GM19351 (cell line): ENCODE measurements around the gene ISOC2.
"Not testable (repeated sequence)": the region's sequence is repeated elsewhere in the genome, so short reads cannot be mapped to it uniquely, and the experiment has no call there.

Source experiments
- ATAC-seq: cut with Tn5 transposase; IDR thresholded peaks from one replicate; pipeline ENCODE4 v1.9.1; 2021; ENCODE audit warnings: mild to moderate bottlenecking, moderate library complexity; ENCODE audit not compliant: unreplicated experiment

The ISOC2 gene

GRCh38 chr19:55443045-55443823 lies 18.2 kb downstream of the ISOC2 start, which contains the start of gene SHISA7:
Gene SHISA7, minus strand, starts transcription at chr19:55443300. Its CDS starts 437 bp downstream, at chr19:55442863.
- no peak for ATAC-seq

DNA sequence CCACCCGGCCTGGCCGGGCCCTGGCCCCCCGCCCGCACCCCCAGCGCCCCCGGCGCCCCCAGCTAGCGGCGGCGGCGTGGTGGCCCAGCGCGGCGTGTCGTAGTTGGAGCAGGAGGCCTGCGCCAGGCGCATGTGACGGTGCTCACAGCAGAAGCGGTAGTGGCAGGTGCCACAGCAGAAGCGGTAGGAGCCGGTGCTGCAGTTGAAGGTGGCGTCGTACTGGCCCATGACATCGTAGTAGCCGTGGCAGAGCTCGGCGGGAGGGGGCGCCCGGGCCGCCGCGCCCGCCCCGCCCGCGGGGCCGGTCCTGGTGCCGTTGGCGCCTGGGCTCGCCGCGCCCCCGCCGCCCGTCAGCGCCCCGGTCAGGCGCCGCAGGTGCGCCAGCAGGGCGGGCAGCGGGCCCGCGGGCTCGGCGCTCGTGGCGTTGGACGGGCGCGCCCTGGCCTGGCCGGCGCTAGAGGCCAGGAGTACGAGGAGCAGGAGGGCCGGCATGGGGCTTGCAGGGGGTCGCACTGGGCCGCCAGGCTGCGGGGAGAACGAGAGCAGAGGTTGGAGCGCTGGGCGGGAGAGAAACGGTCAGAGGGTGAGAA lies 19.0 kb downstream of the ISOC2 start:
- no peak for ATAC-seq

- ATAC-seq: no peak
Observed at GRCh38 chr19:55441692-55442321, 19.6 kb downstream of the ISOC2 start.

GRCh38 chr19:55441319-55441691 lies 20.1 kb downstream of the ISOC2 start:
- no peak for ATAC-seq

GRCh38 chr19:55440411-55441105 lies 20.9 kb downstream of the ISOC2 start:
- no peak for ATAC-seq

DNA sequence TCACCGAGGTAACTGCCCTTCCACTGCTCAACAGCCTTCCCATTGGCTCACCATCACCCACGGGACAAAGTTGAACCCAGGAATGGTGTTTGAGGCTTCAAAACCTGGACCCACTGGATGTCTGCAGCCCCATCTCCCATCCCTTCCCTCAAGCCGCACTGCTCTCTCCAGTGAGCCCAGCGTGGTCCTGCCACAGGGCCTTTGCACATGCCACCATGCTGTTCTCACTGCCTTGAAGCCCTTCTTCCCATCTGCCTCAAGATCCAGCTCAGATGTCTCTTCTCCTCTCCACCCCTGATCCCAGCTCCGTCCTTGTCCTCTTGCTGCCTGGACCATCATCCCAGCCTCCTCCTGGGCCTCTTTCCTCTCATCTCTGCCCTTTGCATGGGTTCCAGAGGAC lies 22.4 kb downstream of the ISOC2 start:
- ATAC-seq: no peak

GRCh38 chr19:55437410-55437809 lies 24.0 kb downstream of the ISOC2 start:
- no peak for ATAC-seq

GRCh38 chr19:55436847-55437246 lies 24.6 kb downstream of the ISOC2 start:
- ATAC-seq: no peak

DNA sequence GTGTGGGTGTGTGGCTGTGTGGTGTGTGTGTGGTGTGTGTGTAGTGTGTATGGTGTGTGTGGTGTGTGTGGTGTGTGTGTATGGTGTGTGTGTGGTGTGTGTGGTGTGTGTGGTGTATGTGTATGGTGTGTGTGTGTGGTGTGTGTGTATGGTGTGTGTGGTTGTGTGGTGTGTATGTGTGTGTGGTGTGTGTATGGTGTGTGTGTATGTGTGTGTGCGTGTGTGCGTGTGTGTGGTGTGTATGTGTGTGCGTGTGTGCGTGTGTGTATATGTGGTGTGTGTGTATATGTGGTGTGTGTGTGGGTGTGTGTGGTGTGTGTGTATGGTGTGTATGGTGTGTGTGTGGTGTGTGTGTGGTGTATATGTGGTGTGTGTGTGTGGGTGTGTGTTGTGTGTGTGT lies 26.4 kb downstream of the ISOC2 start:
- ATAC-seq: no peak

DNA sequence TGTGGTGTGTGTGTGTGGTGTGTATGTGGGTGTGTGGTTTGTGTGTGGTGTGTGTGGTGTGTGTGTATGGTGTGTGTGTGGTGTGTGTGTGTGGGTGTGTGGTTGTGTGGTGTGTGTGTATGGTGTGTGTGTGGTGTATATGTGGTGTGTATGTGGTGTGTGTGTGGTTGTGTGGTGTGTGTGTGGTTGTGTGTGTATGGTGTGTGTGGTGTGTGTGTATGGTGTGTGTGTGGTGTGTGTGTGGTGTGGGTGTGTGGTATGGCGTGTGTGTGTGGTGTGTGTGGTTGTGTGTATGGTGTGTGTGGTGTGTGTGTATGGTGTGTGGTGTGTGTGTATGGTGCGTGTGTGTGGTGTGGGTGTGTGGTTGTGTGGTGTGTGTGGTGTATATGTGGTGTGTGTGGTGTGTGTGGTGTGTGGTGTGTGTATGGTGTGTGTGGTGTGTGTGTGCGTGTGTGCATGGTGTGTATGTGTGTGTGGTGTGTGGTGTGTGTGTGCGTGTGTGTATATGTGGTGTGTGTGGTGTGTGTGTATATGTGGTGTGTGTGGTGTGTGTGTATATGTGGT lies 27.0 kb downstream of the ISOC2 start:
- ATAC-seq: no peak

DNA sequence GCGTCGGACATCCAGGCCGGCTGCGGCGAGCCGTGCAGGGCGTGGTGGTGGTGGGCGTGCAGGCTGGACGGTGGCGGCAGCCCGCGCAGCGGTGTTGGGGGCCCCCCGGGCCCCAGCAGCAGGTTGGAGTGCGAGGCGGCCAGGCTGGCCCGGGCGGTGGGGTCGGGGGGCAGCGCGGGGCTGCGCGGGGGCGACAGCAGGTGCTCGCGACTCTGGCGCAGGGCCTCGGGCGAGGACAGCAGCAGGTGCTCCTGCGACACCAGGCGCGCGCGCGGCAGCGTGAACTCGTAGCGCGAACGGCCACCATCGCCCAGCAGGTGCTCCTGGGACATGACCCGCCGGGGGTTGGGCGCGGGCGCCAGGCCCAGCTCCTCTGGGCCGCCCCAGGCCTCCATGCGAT lies 28.1 kb downstream of the ISOC2 start:
- ATAC-seq: no peak

GRCh38 chr19:55432241-55432959 lies 29.0 kb downstream of the ISOC2 start:
- ATAC-seq: no peak

DNA sequence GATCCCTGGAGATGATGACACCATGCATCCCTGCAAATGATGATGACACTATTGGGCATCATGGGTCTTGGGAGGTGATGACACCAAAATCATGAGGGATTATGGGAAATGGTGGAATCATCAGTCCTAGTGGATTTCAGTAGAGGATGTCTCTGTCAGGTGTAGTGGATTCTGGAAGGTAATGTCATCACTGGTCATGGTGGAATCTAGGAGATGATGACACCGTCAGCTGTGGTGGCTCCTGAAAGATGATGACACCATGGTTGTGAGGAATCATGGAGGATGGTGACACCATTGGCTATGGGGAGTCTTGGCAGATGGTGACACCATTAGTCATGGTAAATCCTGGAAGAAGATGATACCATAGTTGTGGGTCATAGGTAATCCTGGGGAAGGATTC lies 30.3 kb downstream of the ISOC2 start:
- no peak for ATAC-seq

DNA sequence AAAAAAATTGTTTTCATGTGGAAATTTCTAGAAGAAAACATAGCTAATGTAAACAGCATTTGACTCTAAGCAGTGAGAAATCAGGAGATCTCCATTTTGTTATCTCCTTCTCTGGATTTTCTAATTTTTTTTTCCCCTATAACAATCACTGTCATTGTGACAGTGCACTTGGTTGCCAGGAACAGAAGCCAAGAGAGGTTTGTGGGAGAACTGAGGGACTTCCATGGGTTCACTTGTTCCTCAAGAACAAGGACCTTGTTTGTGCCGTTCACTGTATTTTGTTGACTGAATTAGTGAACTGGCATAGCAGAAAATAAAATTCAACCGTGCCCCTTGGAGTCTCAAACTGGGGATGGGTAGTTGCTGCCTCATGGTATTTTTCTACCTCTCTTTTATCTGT lies 35.4 kb downstream of the ISOC2 start:
- ATAC-seq: no peak

DNA sequence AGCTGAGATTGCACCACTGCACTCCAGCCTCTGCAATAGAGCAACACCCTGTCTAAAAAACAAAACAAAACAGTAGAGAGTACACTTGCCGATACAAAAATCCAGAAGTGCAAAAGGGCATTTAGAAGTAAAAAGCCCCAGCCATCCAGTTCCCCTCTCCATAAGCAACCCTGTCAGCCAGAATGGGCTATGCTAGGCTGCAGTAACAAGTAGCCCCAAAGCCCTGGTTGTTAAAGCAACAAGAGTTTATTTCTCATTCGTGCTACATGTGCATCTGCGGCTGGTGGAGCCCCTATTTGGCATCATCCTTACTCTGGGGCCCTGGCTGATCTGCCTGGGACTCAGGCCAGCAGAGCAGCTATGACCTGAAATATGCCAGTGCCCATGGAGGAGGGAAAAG lies 36.9 kb downstream of the ISOC2 start:
- no peak for ATAC-seq

- no peak for ATAC-seq
Observed at GRCh38 chr19:55423225-55424005, 38.0 kb downstream of the ISOC2 start.

DNA sequence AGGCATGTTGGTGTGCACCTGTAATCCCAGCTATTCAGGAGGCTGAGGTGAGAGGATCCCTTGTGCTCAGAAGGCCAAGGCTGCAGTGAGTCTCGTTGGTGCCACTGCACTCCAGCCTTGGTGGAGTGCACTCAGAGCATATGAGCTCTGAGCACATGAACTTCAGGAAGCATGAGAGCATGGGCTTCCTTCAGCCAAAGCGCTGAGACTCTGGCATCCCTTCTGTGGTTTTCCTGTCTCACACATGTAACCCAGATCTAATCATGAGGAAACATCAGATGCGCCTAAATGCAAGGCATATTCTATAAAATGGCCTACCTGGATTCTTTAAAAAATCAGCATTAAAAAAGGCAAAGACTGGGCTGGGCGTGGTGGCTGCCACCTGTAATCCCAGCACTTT lies 40.2 kb downstream of the ISOC2 start:
- not testable (repeated sequence) for ATAC-seq

- ATAC-seq: no peak
Observed at GRCh38 chr19:55419624-55420236, 41.7 kb downstream of the ISOC2 start.

GRCh38 chr19:55419103-55419502 lies 42.3 kb downstream of the ISOC2 start:
- no peak for ATAC-seq
